Neuronal stem cell (in vitro differentiated cells): ENCODE measurements around the gene ADGRV1.

ENCODE experiments used
- DNase-seq: peaks from one replicate; pipeline ENCODE4 v3.0.0-alpha.2; 2013; ENCODE audit warnings: low spot score
- H2AFZ ChIP-seq: one replicate; pipeline ENCODE4 v1.6.1; 2013; ENCODE audit warnings: mild to moderate bottlenecking, low read length, inconsistent platforms
- H2AK5ac ChIP-seq: 2 replicates; pipeline ENCODE4 v1.6.1; 2013; ENCODE audit warnings: low read depth, mild to moderate bottlenecking, inconsistent platforms, low read length, moderate library complexity, mixed read lengths
- H2BK120ac ChIP-seq: 2 replicates; pipeline ENCODE4 v1.6.1; 2013; ENCODE audit warnings: low read depth, mild to moderate bottlenecking, inconsistent platforms, low read length, moderate library complexity, mixed read lengths
- H2BK12ac ChIP-seq: one replicate; pipeline ENCODE4 v1.6.1; 2013; ENCODE audit warnings: low read length, inconsistent platforms
- H2BK15ac ChIP-seq: 2 replicates; pipeline ENCODE4 v1.6.1; 2013; ENCODE audit warnings: mild to moderate bottlenecking, low read length, inconsistent platforms, mixed read lengths
- H2BK5ac ChIP-seq: one replicate; pipeline ENCODE4 v1.6.1; 2013; ENCODE audit warnings: inconsistent platforms, mild to moderate bottlenecking, low read length, moderate library complexity
- H3K14ac ChIP-seq: one replicate; pipeline ENCODE4 v1.6.1; 2013; ENCODE audit warnings: low read length, inconsistent platforms
- H3K18ac ChIP-seq: 2 replicates; pipeline ENCODE4 v1.6.1; 2013; ENCODE audit warnings: low read length, inconsistent platforms
- H3K23ac ChIP-seq: 2 replicates; pipeline ENCODE4 v1.6.1; 2013; ENCODE audit warnings: low read depth, mild to moderate bottlenecking, mixed read lengths, low read length, inconsistent platforms; ENCODE audit not compliant: poor library complexity
- H3K27ac ChIP-seq: replicated peaks from 3 replicates; pipeline ENCODE4 v1.5.1; 2013; ENCODE audit warnings: low read length, inconsistent platforms
- H3K27me3 ChIP-seq, 3 experiments: 2 replicates each; pipeline ENCODE4 v1.6.1; 2013; ENCODE audit warnings: low read length in 3 of 3, mild to moderate bottlenecking in 2 of 3, inconsistent platforms in 1 of 3, low read depth in 1 of 3, mixed read lengths in 1 of 3, moderate library complexity in 1 of 3; ENCODE audit not compliant: control insufficient read depth in 3 of 3, insufficient read depth in 3 of 3
- H3K36me3 ChIP-seq, 2 donors: replicated peaks in 1 of 2; 2 replicates each; pipeline ENCODE4 v1.6.1; 2013; ENCODE audit warnings: low read length in 2 of 2; ENCODE audit not compliant: control insufficient read depth in 2 of 2, insufficient read depth in 2 of 2
- H3K4ac ChIP-seq: 2 replicates; pipeline ENCODE4 v1.6.1; 2013; ENCODE audit warnings: inconsistent platforms, mild to moderate bottlenecking, low read length, moderate library complexity
- H3K4me1 ChIP-seq, 2 donors: 1 replicate in 1 of 2; 2 replicates in 1 of 2; pipeline ENCODE4 v1.6.1; 2013; ENCODE audit warnings: low read length in 2 of 2, low read depth in 1 of 2; ENCODE audit not compliant: control insufficient read depth in 2 of 2, insufficient read depth in 1 of 2
- H3K4me2 ChIP-seq: one replicate; pipeline ENCODE4 v1.6.1; 2013; ENCODE audit warnings: mild to moderate bottlenecking, low read length, inconsistent platforms; ENCODE audit not compliant: insufficient read depth, poor library complexity, severe bottlenecking
- H3K4me3 ChIP-seq, 2 donors: 2 replicates each; pipeline ENCODE4 v1.5.1; 2013; ENCODE audit warnings: low read length in 2 of 2, mild to moderate bottlenecking in 2 of 2, inconsistent platforms in 1 of 2, moderate library complexity in 1 of 2
- H3K79me1 ChIP-seq: one replicate; pipeline ENCODE4 v1.6.1; 2013; ENCODE audit warnings: low read depth, mild to moderate bottlenecking, inconsistent platforms, low read length, moderate library complexity
- H3K9ac ChIP-seq: one replicate; pipeline ENCODE4 v1.6.1; 2013; ENCODE audit warnings: mild to moderate bottlenecking, low read depth, low read length, inconsistent platforms; ENCODE audit not compliant: poor library complexity
- H3K9me3 ChIP-seq, 2 donors: replicated peaks in 1 of 2; 2 replicates each; pipeline versions ENCODE3 to v1.6.1; 2013; ENCODE audit warnings: low read length in 2 of 2, mild to moderate bottlenecking in 2 of 2, inconsistent platforms in 1 of 2, low read depth in 1 of 2, mixed read lengths in 1 of 2, moderate library complexity in 1 of 2; ENCODE audit not compliant: control insufficient read depth in 2 of 2, insufficient read depth in 1 of 2
- H4K8ac ChIP-seq: one replicate; pipeline ENCODE4 v1.6.1; 2013; ENCODE audit warnings: low read depth, mild to moderate bottlenecking, inconsistent platforms, low read length, moderate library complexity
- H4K91ac ChIP-seq: one replicate; pipeline ENCODE4 v1.6.1; 2013; ENCODE audit warnings: low read length, low read depth, mild to moderate bottlenecking, inconsistent platforms; ENCODE audit not compliant: poor library complexity
- WGBS, 2 donors: extraction: QIAGEN DNeasy Blood & Tissue Kit; methylation state at CpG; one replicate each; pipeline ENCODE4 v1.1.7; 2013; ENCODE audit warnings: missing lambda C conversion rate in 2 of 2, mixed read lengths in 1 of 2; ENCODE audit not compliant: insufficient read length in 2 of 2, insufficient replicate concordance in 1 of 2; ENCODE audit errors: extremely low coverage in 2 of 2; 5-methylcytosine and 5-hydroxymethylcytosine counted together

Gene ADGRV1

DNA sequence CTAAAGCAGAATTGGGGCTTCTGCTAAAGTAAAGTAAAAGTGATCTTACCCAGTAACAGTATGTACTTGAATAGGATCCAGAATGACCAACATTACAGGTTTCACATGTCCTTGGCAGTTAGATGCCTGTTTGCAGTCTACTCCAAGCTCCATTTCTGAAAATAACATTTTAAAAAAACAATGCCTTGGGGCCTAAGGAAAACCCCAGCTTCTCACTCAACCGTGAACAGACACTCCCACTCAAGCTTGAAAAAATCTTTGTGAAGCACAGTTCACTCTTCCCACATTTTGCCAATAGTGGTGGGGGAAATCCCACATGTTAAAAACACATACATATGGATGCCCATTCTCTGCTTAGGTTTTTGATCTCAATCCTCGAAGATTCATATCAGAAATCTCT, 520.4 kb downstream of the ADGRV1 start:
- no peak overlapping the region for H3K14ac ChIP-seq
- no peak overlapping the region for H3K23ac ChIP-seq
- no peak overlapping the region for H2AFZ ChIP-seq
- H3K4me3 ChIP-seq = no peak overlapping the region
- H2BK120ac ChIP-seq = no peak overlapping the region
- no peak for DNase-seq
- no peak overlapping the region for H3K4me2 ChIP-seq
- WGBS, 2 donors = no CpG with 5 or more reads among the region's 2 CpGs
- no peak overlapping the region for H3K27ac ChIP-seq
- no peaks in the 10 kb centered on the region for H3K79me1 ChIP-seq
- no peak overlapping the region for H4K91ac ChIP-seq
- H3K36me3 ChIP-seq = peaks cover 0 to 6% of the 10 kb centered on the region in 2 donors
- no peak overlapping the region for H2BK12ac ChIP-seq
- H3K9ac ChIP-seq = no peak overlapping the region
- H2BK5ac ChIP-seq = no peak overlapping the region
- no peak overlapping the region for H3K4ac ChIP-seq
- no peak overlapping the region for H4K8ac ChIP-seq
- H3K18ac ChIP-seq = no peak overlapping the region
- no peak overlapping the region for H2AK5ac ChIP-seq
- H3K27me3 ChIP-seq = no peaks in the 10 kb centered on the region
- no peaks in the 10 kb centered on the region for H3K4me1 ChIP-seq
- H3K9me3 ChIP-seq = no peaks in the 10 kb centered on the region
- H2BK15ac ChIP-seq = no peak overlapping the region

- Histone ChIP-seq H4K8ac (no peak overlapping the region), H3K18ac (no peak overlapping the region), H3K14ac (no peak overlapping the region), H3K27me3 (no peaks in the 10 kb centered on the region), H3K79me1 (no peaks in the 10 kb centered on the region), H3K9ac (no peak overlapping the region), H2BK15ac (no peak overlapping the region), H3K27ac (no peak overlapping the region), H2BK12ac (no peak overlapping the region), H2BK5ac (no peak overlapping the region), H2BK120ac (no peak overlapping the region), H3K4me3 (no peak overlapping the region), H2AFZ (no peak overlapping the region), H3K9me3 (no peaks in the 10 kb centered on the region), H3K23ac (no peak overlapping the region), H3K4me1 (peaks cover 0 to 2% of the 10 kb centered on the region in 2 donors), H2AK5ac (no peak overlapping the region), H3K4ac (no peak overlapping the region), H3K4me2 (no peak overlapping the region), H3K36me3 (no peaks in the 10 kb centered on the region), H4K91ac (no peak overlapping the region)
- WGBS, 2 donors = no CpG with 5 or more reads among the region's 1 CpG
- no peak for DNase-seq
Measured at GRCh38 chr5:91089758-91090157, 531.2 kb downstream of the ADGRV1 start.

DNA sequence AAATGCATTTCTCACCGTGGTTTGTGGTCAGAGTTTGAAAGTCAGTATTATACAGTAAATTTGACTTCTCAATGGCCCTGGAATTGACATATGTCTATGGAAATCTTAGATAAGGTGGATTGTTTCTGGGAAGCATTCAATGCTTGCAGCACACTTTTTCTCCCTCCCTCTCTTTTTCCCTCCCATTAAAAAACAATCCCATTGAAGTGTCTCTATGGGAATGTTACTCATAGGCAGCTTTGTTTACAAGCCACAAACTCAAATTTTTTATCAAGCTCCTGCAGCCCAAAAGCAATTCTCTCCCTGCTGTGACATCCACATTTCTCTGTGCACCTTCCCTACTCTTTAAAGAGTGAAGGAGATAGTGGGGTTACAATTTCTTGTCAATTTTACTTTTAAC, 532.4 kb downstream of the ADGRV1 start:
- H3K4me1 ChIP-seq = peaks cover 0 to 2% of the 10 kb centered on the region in 2 donors
- H2BK5ac ChIP-seq = no peak overlapping the region
- WGBS, 2 donors = no CpG with 5 or more reads among the region's 1 CpG
- H3K4me2 ChIP-seq = no peak overlapping the region
- no peak overlapping the region for H3K14ac ChIP-seq
- no peak overlapping the region for H2BK120ac ChIP-seq
- no peak overlapping the region for H3K9ac ChIP-seq
- no peak overlapping the region for H3K4me3 ChIP-seq
- H3K18ac ChIP-seq = no peak overlapping the region
- H2BK15ac ChIP-seq = no peak overlapping the region
- no peak overlapping the region for H4K91ac ChIP-seq
- no peak overlapping the region for H2AK5ac ChIP-seq
- H3K27ac ChIP-seq = no peak overlapping the region
- H3K9me3 ChIP-seq = no peaks in the 10 kb centered on the region
- H3K23ac ChIP-seq = no peak overlapping the region
- H2BK12ac ChIP-seq = no peak overlapping the region
- H3K27me3 ChIP-seq = no peaks in the 10 kb centered on the region
- no peak overlapping the region for H3K4ac ChIP-seq
- no peak overlapping the region for H4K8ac ChIP-seq
- no peaks in the 10 kb centered on the region for H3K79me1 ChIP-seq
- H3K36me3 ChIP-seq = no peaks in the 10 kb centered on the region
- no peak for DNase-seq
- no peak overlapping the region for H2AFZ ChIP-seq

DNA sequence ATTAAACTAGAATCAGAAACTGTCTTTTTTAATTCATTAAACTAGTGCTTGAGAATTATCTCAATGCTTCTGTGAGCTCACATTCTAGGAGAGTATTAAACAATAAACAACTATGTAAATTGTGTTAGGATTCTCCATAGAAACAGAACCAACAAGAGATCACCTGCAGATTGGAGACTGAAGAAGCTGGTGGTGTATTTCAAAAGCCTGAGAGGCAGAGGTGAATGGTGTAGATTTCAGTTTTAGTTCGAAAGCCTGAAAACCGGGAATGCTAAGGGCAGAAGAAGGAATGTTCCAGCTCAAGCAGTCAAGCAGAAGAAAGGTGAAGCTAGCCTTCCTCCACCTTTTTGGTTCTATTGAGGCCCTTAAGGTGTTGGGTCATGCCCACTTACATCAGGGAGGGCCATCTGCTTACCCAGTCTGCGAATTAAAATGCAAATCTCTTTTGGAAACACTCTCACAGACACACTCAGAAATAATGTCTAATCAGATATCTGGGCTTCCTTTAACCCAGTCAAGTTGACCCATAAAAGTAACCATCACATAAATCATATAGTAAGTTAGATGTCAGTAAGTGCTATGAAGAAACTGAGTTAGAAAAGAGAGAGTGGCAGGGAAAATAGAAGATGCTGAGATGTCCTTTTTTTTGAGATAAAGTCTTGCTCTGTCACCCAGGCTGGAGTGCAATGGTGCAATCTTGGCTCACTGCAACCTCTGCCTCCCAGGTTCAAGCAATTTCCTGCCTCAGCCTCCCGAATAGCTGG, 533.1 kb downstream of the ADGRV1 start:
- Histone ChIP-seq H4K91ac (no peak overlapping the region), H3K9me3 (no peaks in the 10 kb centered on the region), H2BK15ac (no peak overlapping the region), H3K4me2 (no peak overlapping the region), H4K8ac (no peak overlapping the region), H2AK5ac (no peak overlapping the region), H3K4me3 (no peak overlapping the region), H3K27ac (no peak overlapping the region), H3K4ac (no peak overlapping the region), H2AFZ (no peak overlapping the region), H3K18ac (no peak overlapping the region), H3K9ac (no peak overlapping the region), H2BK12ac (no peak overlapping the region), H3K4me1 (peaks cover 0 to 2% of the 10 kb centered on the region in 2 donors), H3K27me3 (no peaks in the 10 kb centered on the region), H3K79me1 (no peaks in the 10 kb centered on the region), H3K23ac (no peak overlapping the region), H3K14ac (no peak overlapping the region), H2BK5ac (no peak overlapping the region), H3K36me3 (no peaks in the 10 kb centered on the region), H2BK120ac (no peak overlapping the region)
- DNase-seq = no peak
- WGBS, 2 donors = no CpG with 5 or more reads among the region's 4 CpGs
